Tibial nerve (tissue), 4 donors: ENCODE results near the gene CACNB3. TPM values are rescaled to one million over a fixed set of nuclear protein-coding genes. Genes with fewer than 3 reads are reported as not detected.

ENCODE experiments used
- DNase-seq, 2 donors: peaks; one replicate each; pipeline ENCODE4 v3.0.0-alpha.2; 2019; ENCODE audit warnings: low spot score in 2 of 2
- H3K27ac ChIP-seq, 4 donors: fragments of 200-600 bp; sonication (generic) in 3 of 4; one replicate each; pipeline ENCODE4 v1.5.1; 2017 to 2019; ENCODE audit warnings: mild to moderate bottlenecking in 1 of 4
- H3K27me3 ChIP-seq, 2 donors: fragments of 200-600 bp; sonication (generic) in 1 of 2; one replicate each; pipeline versions ENCODE4 v1.5.1 to v1.6.0; 2017 to 2019
- H3K36me3 ChIP-seq, 3 donors: fragments of 200-600 bp; sonication (generic); one replicate each; pipeline ENCODE4 v1.5.1; 2018 to 2019
- H3K4me1 ChIP-seq, 4 donors: fragments of 200-600 bp; sonication (generic) in 3 of 4; one replicate each; pipeline ENCODE4 v1.5.1; 2017 to 2019
- H3K4me3 ChIP-seq, 4 donors: fragments of 200-600 bp; sonication (generic) in 3 of 4; one replicate each; pipeline ENCODE4 v1.5.1; 2017 to 2019; ENCODE audit warnings: mild to moderate bottlenecking in 1 of 4, moderate library complexity in 1 of 4
- H3K9me3 ChIP-seq, 4 donors: fragments of 200-600 bp; sonication (generic) in 3 of 4; one replicate each; pipeline ENCODE4 v1.5.1; 2017 to 2019
- EP300 ChIP-seq, 2 donors: sonication (generic); formaldehyde crosslinking; IDR thresholded peaks; one replicate each; pipeline ENCODE4 v1.6.1; 2017; ENCODE audit warnings: antibody characterized with exemption in 2 of 2, mild to moderate bottlenecking in 1 of 2
- POLR2A ChIP-seq, 2 donors: fragments of 450-650 bp; IDR thresholded peaks; one replicate each; pipeline ENCODE4 v1.6.1; 2017; ENCODE audit warnings: antibody characterized with exemption in 2 of 2, mild to moderate bottlenecking in 2 of 2, moderate library complexity in 2 of 2
- WGBS, 2 donors: methylation state at CpG; one replicate each; pipeline ENCODE4 v1.1.5; 2018; 5-methylcytosine and 5-hydroxymethylcytosine counted together
- total RNA-seq, 4 donors: library from RNA; depleted of rRNA; stranded (reverse); fragments of >200 nt; gene quantifications; one replicate each; pipeline ENCODE4 v1.1.0, GENCODE V29; 2016
- TF ChIP-seq, protein P1 (sequence below), 5 experiments: fragments of 200-600 bp in 3 of 5; fragments of 450-650 bp in 2 of 5; sonication (generic) in 3 of 5; IDR thresholded peaks; one replicate each; pipeline ENCODE4 v1.5.1; 2016 to 2019; ENCODE audit warnings: antibody characterized with exemption in 5 of 5, mild to moderate bottlenecking in 3 of 5, moderate library complexity in 2 of 5

CACNB3 gene
- total RNA-seq, 4 donors from 2014 or later, result 9.8 to 31.2 (median 20.7) TPM

DNA sequence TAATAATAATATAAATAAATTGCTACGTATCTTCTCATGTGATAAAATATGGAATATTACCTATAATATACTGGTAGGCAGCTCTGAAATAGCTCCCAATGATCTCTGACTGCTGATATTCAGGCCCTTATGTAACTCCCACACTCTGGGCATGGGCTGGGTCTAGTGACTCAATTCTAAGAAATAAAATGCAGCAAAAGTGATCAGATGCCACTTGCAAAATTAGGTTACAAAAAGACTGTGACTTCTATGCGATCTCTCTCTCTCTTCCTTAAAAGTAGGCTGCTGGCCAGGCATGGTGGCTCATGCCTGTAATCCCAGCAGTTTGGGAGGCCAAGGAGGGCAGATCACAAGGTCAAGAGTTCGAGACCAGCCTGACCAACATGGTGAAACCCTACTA lies 10.3 kb upstream of the CACNB3 start:
- H3K4me3 ChIP-seq, result no peak overlapping the region
- WGBS, 2 donors, result 85 to 95% methylated on average over 3 of the region's 3 CpGs
- no peaks in the 10 kb centered on the region for H3K36me3 ChIP-seq
- TF ChIP-seq EP300 (IDR thresholded peaks at IDR 0.05) (no peak), POLR2A (IDR thresholded peaks at IDR 0.05) (no peak)
- TF ChIP-seq, protein P1, sequence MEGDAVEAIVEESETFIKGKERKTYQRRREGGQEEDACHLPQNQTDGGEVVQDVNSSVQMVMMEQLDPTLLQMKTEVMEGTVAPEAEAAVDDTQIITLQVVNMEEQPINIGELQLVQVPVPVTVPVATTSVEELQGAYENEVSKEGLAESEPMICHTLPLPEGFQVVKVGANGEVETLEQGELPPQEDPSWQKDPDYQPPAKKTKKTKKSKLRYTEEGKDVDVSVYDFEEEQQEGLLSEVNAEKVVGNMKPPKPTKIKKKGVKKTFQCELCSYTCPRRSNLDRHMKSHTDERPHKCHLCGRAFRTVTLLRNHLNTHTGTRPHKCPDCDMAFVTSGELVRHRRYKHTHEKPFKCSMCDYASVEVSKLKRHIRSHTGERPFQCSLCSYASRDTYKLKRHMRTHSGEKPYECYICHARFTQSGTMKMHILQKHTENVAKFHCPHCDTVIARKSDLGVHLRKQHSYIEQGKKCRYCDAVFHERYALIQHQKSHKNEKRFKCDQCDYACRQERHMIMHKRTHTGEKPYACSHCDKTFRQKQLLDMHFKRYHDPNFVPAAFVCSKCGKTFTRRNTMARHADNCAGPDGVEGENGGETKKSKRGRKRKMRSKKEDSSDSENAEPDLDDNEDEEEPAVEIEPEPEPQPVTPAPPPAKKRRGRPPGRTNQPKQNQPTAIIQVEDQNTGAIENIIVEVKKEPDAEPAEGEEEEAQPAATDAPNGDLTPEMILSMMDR (IDR thresholded peaks at IDR 0.05), result no peak
- H3K27ac ChIP-seq, result no peak overlapping the region
- H3K9me3 ChIP-seq, result no peaks in the 10 kb centered on the region
- no peak for DNase-seq
- H3K27me3 ChIP-seq, result no peaks in the 10 kb centered on the region
- H3K4me1 ChIP-seq, result peaks cover 0 to 27% (median 3%) of the 10 kb centered on the region in 4 donors

DNA sequence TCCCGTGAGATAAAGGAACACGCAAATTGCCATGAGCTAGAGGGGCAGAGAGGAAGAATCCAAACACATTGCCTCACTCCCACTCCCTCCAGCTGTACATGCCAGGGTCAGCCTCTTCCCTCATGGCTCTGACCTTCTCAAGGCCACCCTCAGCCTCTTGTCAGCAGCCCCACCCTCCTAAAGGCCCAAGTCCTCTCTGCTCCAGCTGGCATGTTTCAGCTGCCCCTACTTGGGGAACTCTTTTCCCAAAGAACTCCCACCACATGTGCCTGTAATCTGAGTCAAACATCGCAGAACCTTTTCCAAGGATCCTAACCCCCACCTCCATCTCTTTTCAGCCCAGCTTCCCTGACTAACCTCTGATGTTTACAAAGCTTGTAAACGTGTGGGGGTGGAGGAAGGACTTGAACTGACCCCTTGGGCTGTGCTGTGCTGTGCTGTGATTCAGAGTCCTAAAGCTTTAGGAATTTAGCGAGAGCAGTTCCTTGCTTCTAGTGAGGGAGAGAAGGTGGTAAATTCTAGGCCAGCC lies 7.3 kb upstream of the CACNB3 start:
- 20 to 39% methylated on average over 5 of the region's 5 CpGs for WGBS, 2 donors
- Histone ChIP-seq H3K27me3 (no peaks in the 10 kb centered on the region), H3K9me3 (no peaks in the 10 kb centered on the region), H3K27ac (peak overlapping the region in 3 of 4 donors; percentile 23 to 80 (median 59)), H3K4me1 (peaks cover 0 to 46% (median 9%) of the 10 kb centered on the region in 4 donors), H3K4me3 (no peak overlapping the region), H3K36me3 (no peaks in the 10 kb centered on the region)
- TF ChIP-seq EP300 (IDR thresholded peaks at IDR 0.05) (no peak), POLR2A (IDR thresholded peaks at IDR 0.05) (no peak)
- no peak for DNase-seq

DNA sequence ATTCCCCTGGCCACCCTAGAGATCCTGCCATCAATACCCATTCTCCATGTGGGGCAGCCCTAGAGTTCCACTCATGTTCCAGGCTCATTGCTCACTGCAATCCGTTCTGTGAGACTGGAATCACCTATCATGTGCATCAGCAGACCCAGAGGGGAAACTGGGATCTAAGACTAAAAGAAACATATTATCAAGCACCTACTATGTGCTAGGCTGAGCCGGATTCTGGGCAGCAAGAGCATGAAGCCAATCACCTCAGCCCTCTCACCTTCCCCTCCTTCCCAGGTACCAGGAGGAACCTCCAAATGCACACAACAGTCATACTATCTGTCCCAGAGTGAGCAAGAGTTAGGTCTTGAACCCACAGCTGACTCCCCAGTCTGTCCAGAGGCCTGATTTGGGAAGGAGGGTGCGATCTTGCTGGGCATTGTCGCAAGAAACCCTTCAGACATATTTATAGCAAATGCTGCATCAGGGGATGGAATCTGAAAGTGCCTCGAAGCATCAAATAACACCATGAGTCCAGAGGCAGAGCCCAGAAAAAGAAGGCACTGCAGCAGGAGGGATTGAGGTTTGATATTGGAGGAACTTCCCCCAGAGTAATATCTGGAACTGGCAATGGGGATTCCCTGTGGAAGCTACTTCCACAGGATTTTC lies 6.7 kb upstream of the CACNB3 start:
- WGBS, 2 donors, result 72 to 78% methylated on average over 5 of the region's 5 CpGs
- H3K27me3 ChIP-seq, result no peaks in the 10 kb centered on the region
- no peaks in the 10 kb centered on the region for H3K36me3 ChIP-seq
- H3K4me3 ChIP-seq, result no peak overlapping the region
- peak overlapping the region in 3 of 4 donors; percentile 23 to 80 (median 59) for H3K27ac ChIP-seq
- no peaks in the 10 kb centered on the region for H3K9me3 ChIP-seq
- H3K4me1 ChIP-seq, result peaks cover 0 to 52% (median 13%) of the 10 kb centered on the region in 4 donors
- no peak for DNase-seq
- TF ChIP-seq POLR2A (IDR thresholded peaks at IDR 0.05), result no peak
- no peak for TF ChIP-seq EP300 (IDR thresholded peaks at IDR 0.05)
- TF ChIP-seq, protein P1 (IDR thresholded peaks at IDR 0.05), result no peak

DNA sequence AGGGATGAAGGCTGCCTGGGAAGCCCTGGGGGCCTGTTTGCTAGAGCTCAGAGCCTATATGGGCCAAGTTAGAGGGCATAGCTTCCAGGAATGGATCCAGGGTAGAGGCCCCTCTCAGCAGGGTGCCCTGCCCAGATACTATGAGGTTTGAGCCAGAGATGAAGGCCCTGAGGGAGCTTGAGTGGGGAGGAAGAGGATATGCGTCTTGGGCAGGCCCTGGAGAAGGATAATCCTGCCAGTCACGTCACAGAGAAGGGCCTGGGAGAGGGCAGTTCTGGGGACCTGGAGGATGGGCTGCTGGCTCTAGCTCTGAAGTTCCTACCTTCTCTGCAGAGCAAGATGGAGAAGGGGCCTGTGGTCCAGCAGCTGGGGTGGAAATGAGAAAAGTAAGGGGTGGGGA lies 5.9 kb upstream of the CACNB3 start:
- 50 to 58% methylated on average over 2 of the region's 2 CpGs for WGBS, 2 donors
- Histone ChIP-seq H3K27me3 (no peaks in the 10 kb centered on the region), H3K4me1 (peaks cover 0 to 60% (median 13%) of the 10 kb centered on the region in 4 donors), H3K9me3 (no peaks in the 10 kb centered on the region), H3K36me3 (no peaks in the 10 kb centered on the region), H3K27ac (peak overlapping the region in 2 of 4 donors; percentile 59 to 80), H3K4me3 (no peak overlapping the region)
- DNase-seq, result no peak
- no peak for TF ChIP-seq EP300 (IDR thresholded peaks at IDR 0.05)
- TF ChIP-seq, protein P1 (IDR thresholded peaks at IDR 0.05), result no peak
- TF ChIP-seq POLR2A (IDR thresholded peaks at IDR 0.05), result no peak

DNA sequence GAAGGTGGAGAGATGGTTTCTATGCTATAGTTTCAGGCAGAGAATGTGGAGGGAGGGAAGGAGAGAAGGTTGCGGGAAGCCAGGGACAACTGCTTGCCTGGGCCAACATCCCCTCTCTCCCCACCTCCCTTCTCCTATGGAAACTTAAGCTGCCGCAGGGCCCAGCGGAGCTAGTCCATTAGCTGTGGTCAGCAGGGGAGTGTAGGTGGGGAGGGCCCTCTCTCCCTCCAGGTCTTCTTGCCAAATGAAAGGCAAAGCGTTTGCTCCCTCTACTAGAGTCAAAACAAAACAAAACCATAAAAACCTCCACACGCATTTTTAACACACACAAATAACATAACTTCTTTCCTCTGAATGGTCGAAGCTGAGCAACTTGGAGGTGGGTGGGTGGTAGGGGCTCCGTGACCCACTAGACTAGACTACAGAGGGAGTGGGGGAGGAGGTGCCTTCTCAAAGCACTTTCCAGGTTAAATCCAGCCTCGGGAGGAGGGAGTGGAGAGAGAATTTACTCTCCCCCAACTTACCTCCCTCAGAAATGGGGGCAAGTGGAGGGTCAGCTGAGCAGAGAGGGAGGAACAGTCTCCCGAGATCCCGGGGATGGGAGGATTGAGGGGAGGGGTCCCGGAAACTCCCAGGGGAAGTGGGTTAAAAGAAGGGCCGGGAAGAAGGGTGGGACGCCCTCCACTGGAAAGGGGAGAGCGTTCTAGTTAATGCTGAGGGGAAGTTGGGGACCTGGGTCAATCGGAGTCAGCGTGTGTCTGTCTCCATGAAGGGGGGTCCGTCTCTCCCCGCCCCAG lies 4.6 kb upstream of the CACNB3 start:
- Histone ChIP-seq H3K4me1 (peaks cover 0 to 72% (median 18%) of the 10 kb centered on the region in 4 donors), H3K27ac (peak overlapping the region; percentile 86 to 93 (median 89)), H3K4me3 (peak overlapping the region; percentile 71 to 91 (median 82))

More for the DNA sequence above, 4.6 kb upstream of the CACNB3 start:
- no peaks in the 10 kb centered on the region for H3K9me3 ChIP-seq
- 16 to 24% methylated on average over 17 to 18 of the region's 18 CpGs for WGBS, 2 donors
- H3K27me3 ChIP-seq, result no peaks in the 10 kb centered on the region
- TF ChIP-seq, protein P1 (IDR thresholded peaks at IDR 0.05), result no peak
- TF ChIP-seq POLR2A (IDR thresholded peaks at IDR 0.05) (no peak), EP300 (IDR thresholded peaks at IDR 0.05) (no peak)
- DNase-seq, result no peak
- no peaks in the 10 kb centered on the region for H3K36me3 ChIP-seq
